ENCODE results near the gene MMAA. TPM values are rescaled to one million over a fixed set of nuclear protein-coding genes. Genes with fewer than 3 reads are reported as not detected.

Gene MMAA
- 0.87 to 2.1 TPM (median 1.5 TPM) in 5 replicates for total RNA-seq (2022; extraction: Qiagen RNA extraction; ENCODE audit: low read depth)

DNA sequence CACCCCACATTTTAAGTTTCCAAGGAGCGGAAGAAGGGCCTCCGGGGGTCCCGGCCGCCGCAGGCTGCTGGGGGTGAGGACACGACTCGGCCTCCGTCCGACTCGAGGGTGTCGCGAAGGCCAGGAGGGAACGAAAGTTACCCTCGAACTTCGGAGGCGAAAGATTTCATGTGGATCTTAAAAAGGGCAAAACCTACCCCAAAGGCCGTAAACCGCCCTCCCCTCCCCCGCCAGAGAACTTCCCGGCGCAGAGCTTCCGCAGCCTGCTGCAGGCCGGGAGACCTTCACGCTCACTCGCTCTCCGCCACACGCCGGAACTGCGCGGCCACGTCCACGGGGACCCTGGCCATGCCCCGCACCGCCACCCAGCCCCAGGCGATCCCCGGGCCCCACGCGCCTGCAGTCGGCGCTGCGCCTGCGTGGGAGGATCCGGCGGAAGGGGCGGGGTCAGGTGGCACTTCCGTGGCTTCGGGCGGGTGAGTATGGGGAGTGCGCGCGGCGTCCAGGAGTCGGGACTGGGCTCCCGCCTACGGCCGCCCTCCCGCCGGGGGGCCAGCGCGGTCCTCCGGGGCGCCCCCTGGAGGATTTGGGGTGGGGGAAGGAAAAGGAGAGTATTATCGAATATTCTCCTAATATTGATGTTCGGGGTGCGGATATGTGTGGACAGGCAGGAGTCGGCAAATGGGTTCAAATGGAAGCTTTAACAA, at the start of gene MMAA:
Gene MMAA, plus strand, starts transcription at position 454 of the 707 bp plus-strand sequence. CDS start 19,755 bp downstream, outside the sequence.

DNA sequence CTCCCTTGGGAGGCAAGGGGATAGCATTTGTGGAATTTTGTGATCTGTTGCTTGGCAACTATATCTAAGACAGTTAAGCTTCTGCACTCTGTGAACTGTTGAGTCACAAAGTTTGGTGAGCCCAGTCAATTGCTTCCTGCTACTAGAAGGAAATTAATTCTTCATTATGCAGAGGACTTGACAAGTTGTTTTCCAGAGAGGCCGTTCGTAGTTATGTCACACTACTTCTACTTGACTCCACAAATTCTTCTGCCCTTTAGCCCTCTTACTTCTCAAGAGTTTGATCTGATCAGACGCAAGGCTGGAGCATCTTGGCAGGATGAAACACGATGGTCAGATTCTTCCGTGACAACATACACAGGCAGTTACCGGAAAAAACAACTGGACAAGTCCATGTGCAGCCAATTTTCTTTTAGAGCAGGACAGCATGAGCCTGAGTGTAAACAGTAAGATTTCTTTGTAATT, 60.8 kb downstream of the MMAA start, which contains the start of gene C4orf51:
Gene C4orf51, plus strand, starts transcription at position 156 of the 465 bp plus-strand sequence. Its CDS starts 58 bp downstream, at position 214.

Other genes starting within 250 kb of the MMAA start
- gene SMAD1, start 137.5 kb upstream of the MMAA start, total RNA-seq (2022; extraction: Qiagen RNA extraction; ENCODE audit: low read depth): 8.0 to 11.2 TPM (median 10.0 TPM) in 5 replicates
- gene C4orf51, start 60.8 kb downstream of the MMAA start, total RNA-seq (2022; extraction: Qiagen RNA extraction; ENCODE audit: low read depth): not detected in 5 replicates